Ureter (tissue), 1 donor: Measurements from ENCODE around the gene IFNA13. TPM values are rescaled to one million over a fixed set of nuclear protein-coding genes. Genes with fewer than 3 reads are reported as not detected.

ENCODE experiments used
- DNase-seq: peaks from one replicate; pipeline ENCODE4 v3.0.0-alpha.2; 2020; ENCODE audit warnings: low spot score
- total RNA-seq: library from RNA; stranded (reverse); gene quantifications from one replicate; pipeline ENCODE4 v1.2.4, GENCODE V29; 2023
- donor health status: DM: yes; HTN: yes; CAD: no.

Gene IFNA13
- total RNA-seq, 1 donor from 2014 or later = not detected

DNA sequence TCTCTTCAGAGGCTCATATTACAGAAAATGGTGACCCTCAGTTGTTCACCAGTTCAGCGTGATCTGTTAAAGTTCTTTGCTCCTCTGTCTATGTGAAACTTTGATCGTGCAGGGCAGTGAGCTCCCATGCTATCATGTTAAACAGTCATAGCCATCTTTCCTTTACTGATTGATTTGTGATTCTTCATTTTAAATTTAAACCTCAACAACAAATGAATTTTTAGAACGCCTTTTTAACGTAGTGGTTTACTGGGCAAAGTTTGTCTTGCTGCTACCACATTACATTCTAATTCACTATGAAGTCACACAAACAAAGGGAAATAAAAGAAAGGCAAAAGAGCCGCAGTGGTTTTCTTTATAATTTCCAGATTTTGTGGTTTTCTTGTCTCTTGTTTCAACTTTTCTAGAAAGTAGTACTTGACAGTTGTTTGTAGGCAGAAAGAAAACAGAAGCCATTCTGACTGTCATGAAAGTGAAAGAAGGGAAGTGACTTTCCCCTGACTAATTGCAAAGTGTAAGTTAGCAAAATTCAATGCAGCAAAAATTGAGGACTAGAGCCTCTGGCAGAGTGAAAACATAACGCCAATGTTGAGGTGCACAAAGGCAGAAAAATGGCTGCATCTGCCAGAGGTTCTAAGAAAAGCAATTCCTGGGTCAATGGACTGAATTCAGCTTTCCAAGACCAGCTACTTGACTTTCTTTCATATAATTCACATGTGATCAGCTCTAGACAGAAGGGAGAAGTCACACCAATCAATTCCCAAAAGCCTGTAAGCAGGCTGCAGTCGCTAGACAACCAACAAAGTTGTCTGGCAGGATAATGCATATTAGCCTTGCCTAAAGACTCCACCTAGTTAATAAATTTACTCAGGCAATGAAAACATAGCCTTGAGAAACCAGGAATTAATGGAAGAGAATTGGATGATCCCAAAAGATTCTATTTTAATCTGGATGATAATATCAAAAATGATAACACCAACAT lies 10.1 kb downstream of the IFNA13 start:
- DNase-seq = no peak

DNA sequence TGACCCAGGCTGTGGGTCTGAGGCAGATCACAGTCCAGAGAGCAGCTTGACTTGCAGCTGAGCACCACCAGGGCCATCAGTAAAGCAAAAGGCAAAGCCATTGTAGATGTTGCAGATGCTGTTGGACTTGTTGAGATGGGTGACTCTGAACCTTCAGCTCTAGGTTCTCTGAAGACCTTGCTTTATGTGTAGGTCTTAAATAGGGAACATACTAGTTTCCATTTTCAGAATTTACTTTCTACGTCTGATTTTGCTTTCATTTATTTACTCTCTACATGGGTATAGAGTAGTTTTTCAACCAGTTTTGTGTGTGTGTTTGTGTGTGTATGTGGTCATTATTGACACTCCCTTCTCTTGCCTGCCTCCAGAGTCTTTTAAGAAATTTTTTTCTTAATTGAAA lies 17.1 kb downstream of the IFNA13 start, which contains the start of gene IFNA6:
TSS of gene IFNA6 (minus strand) at position 101 of the 400 bp plus-strand sequence. CDS start at position 101, 0 bp downstream.
- DNase-seq = no peak

- no peak for DNase-seq
Observed at GRCh38 chr9:21348430-21348970, 19.4 kb downstream of the IFNA13 start.

- no peak for DNase-seq
Observed at GRCh38 chr9:21340735-21341134, 27.1 kb downstream of the IFNA13 start.

- no peak for DNase-seq
Observed at GRCh38 chr9:21336457-21336856, 31.4 kb downstream of the IFNA13 start.

GRCh38 chr9:21334701-21335632 lies 32.9 kb downstream of the IFNA13 start, which contains the start of gene KLHL9:
Gene KLHL9, minus strand, starts transcription at chr9:21335404. Its CDS starts 545 bp downstream, at chr9:21334859.
- peak; percentile 95 for DNase-seq

DNA sequence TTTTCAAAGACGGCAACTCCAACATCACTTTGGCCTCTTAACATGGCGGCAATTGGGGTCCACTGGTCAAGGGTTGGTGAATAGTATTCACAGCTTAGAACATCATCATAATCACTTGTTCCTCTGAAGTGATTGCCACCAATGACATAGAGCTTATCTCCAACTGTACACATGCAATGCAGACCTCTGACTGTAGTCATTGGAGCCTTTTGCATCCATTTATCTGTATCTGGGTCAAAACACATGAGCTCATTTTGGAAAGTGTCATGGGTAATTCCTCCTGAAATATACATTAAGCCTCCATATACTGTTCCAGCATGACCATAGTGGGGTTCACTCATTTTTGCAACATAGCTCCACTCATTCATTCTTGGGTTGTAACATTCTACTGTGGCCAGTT lies 34.6 kb downstream of the IFNA13 start:
- no peak for DNase-seq

DNA sequence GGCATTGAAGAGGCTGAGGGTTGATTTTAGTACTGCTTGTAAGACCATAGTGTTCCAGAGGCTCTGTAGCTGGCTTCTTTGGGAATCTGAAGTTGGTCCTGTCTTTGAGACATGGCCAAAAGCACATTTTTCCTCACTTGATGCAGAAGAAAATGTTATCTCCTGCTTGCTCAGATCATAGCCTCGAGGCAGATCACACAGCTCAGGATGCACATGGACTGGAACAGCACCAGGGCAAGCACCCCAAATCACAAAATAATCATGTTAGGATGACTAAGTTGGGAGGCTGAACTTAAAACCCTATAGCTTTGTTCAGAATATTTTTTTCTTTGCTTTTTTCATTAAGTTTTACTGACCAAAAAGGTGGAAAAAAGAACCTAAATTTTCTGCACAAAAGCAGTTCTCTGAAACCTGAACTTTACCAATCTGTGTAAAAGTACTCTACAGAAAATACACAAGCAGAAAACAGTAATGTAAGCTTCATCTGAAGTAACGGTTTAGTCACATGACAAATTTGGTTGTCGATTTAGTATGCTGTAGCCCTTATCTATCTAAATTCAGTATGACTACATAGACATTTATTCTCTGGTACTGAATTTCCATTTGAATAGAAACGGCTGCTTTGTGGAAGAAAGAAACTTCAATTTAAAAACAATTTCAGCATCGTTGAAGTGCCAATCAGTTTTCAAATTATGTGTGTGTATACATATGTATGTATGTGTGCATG lies 36.0 kb downstream of the IFNA13 start:
- DNase-seq = no peak

- DNase-seq = no peak
Observed at GRCh38 chr9:21326526-21327139, 41.2 kb downstream of the IFNA13 start.

- DNase-seq = no peak
Observed at GRCh38 chr9:21324047-21324446, 43.8 kb downstream of the IFNA13 start.

- no peak for DNase-seq
Observed at GRCh38 chr9:21322911-21323461, 44.9 kb downstream of the IFNA13 start.

DNA sequence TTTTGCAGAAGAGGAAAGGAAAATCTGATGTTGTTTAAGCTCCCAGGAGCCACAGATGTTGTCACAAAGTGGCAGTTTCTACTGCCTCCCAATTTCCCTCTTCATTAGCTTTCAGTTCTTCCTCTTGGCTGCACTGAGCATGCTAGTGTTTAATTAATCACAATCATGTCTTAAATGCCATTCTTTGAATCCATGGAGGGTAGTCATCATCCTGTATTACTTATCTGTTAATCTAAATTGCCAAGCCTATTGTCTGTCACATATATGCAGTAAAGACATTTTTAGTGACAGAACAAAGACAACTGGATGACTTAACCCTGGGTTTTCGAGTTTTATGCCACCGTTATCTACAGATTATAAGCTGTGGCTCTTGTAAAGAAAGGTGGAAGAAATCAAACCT lies 47.4 kb downstream of the IFNA13 start:
- DNase-seq = no peak

- DNase-seq = no peak
Observed at GRCh38 chr9:21317956-21318923, 49.6 kb downstream of the IFNA13 start.

Other genes with a start within 250 kb of the IFNA13 start
- not detected for gene IFNW1, start 226.2 kb downstream of the IFNA13 start, total RNA-seq
- gene IFNA21, start 201.4 kb downstream of the IFNA13 start, total RNA-seq = not detected
- not detected for gene IFNA4, start 180.5 kb downstream of the IFNA13 start, total RNA-seq
- gene IFNA7, start 165.9 kb downstream of the IFNA13 start, total RNA-seq = not detected
- gene IFNA10, start 160.9 kb downstream of the IFNA13 start, total RNA-seq = not detected
- gene IFNA16, start 150.7 kb downstream of the IFNA13 start, total RNA-seq = not detected
- gene IFNA17, start 139.8 kb downstream of the IFNA13 start, total RNA-seq = not detected
- gene IFNA14, start 128.1 kb downstream of the IFNA13 start, total RNA-seq = not detected
- not detected for gene IFNA5, start 62.7 kb downstream of the IFNA13 start, total RNA-seq
- 27.8 TPM for gene KLHL9, start 32.7 kb downstream of the IFNA13 start, total RNA-seq
- gene IFNA6, start 17.2 kb downstream of the IFNA13 start, total RNA-seq = not detected
- not detected for gene IFNA2, start 17.3 kb upstream of the IFNA13 start, total RNA-seq
- not detected for gene IFNA8, start 41.1 kb upstream of the IFNA13 start, total RNA-seq
- gene IFNA1, start 72.4 kb upstream of the IFNA13 start, total RNA-seq = not detected
- 5.4 TPM for gene IFNE, start 114.3 kb upstream of the IFNA13 start, total RNA-seq